Endothelial cell of umbilical vein (primary cell): Measurements from ENCODE around the gene PHC2.

Experiments
- CTCF ChIP-seq, 2 donors: IDR thresholded peaks; 1 replicate in 1 of 2; 2 replicates in 1 of 2; pipeline ENCODE4 v1.5.1; 2011; ENCODE audit warnings: low read length in 2 of 2, mild to moderate bottlenecking in 2 of 2, moderate library complexity in 2 of 2, control low read depth in 1 of 2, inconsistent platforms in 1 of 2, low read depth in 1 of 2; ENCODE audit not compliant: insufficient read depth in 1 of 2; ENCODE audit errors: extremely low read depth in 1 of 2
- EZH2 ChIP-seq: IDR thresholded peaks from 2 replicates; pipeline ENCODE4 v1.6.1; 2012; ENCODE audit warnings: borderline replicate concordance, low read depth, mild to moderate bottlenecking, moderate library complexity, low read length, inconsistent platforms; ENCODE audit not compliant: severe bottlenecking
- FOS ChIP-seq: IDR thresholded peaks from 2 replicates; pipeline ENCODE4 v1.6.1; 2011; ENCODE audit warnings: mild to moderate bottlenecking, low read length, moderate library complexity, borderline replicate concordance; ENCODE audit not compliant: insufficient read depth
- GATA2 ChIP-seq: IDR thresholded peaks from 2 replicates; pipeline ENCODE4 v1.7.0; 2011; ENCODE audit warnings: low read depth, mild to moderate bottlenecking, moderate library complexity, mixed read lengths, low read length; ENCODE audit not compliant: insufficient read length, insufficient read depth
- JUN ChIP-seq: IDR thresholded peaks from 2 replicates; pipeline ENCODE4 v1.6.1; 2011; ENCODE audit warnings: borderline replicate concordance, low read depth; ENCODE audit not compliant: insufficient read length, insufficient read depth
- MYC ChIP-seq: IDR thresholded peaks from one replicate; pipeline ENCODE4 v1.6.1; 2011; ENCODE audit warnings: mild to moderate bottlenecking, low read depth, low read length
- POLR2A ChIP-seq: IDR thresholded peaks from 2 replicates; pipeline ENCODE4 v1.6.1; 2012; ENCODE audit warnings: low read depth, mild to moderate bottlenecking, control low read depth, low read length
- POLR2AphosphoS5 ChIP-seq: IDR thresholded peaks from 2 replicates; pipeline ENCODE4 v1.6.1; 2012; ENCODE audit warnings: low read depth, mild to moderate bottlenecking, control low read depth, low read length, moderate library complexity; ENCODE audit not compliant: insufficient read depth

GRCh38 chr1:33377756-33378155, 53.1 kb downstream of the PHC2 start:
- TF ChIP-seq CTCF (IDR thresholded peaks at IDR 0.05; ENCODE audit: extremely low read depth in 1 of 2, insufficient read depth in 1 of 2, low read depth in 1 of 2, low read length in 2 of 2), result no peak
- TF ChIP-seq POLR2AphosphoS5, result no peak
- TF ChIP-seq EZH2, result no peak
- no peak for TF ChIP-seq JUN
- TF ChIP-seq GATA2, result no peak
- TF ChIP-seq FOS, result no peak
- TF ChIP-seq POLR2A, result no peak
- TF ChIP-seq MYC, result no peak
